Measurements from ENCODE around the gene FBXO34.

DNA sequence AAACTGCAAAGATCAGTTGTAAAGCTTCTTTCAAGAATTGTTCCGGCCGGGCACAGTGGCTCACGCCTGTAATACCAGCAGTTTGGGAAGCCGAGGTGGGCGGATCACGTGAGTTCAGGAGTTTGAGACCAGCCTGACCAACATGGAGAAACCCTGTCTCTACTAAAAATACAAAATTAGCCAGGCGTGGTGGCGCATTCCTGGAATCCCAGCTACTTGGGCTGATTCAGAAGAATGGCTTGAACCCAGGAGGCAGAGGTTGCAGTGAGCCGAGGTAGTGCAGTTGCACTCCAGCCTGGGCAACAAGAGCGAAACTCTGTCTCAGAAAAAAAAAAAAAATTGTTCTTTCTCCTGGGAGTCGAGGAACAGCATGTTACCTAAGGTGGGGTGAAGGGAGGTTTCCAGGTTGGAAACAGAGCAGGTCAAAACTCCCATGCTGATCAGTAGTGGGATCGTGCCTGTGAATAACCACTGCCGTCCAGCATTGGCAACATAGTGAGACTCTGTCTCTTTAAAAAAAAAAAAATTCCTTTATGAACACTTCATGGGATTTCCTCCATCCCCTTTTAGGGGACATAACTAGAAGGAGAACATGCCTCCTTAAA is 13.9 kb downstream of the FBXO34 start:
- TF ChIP-seq CTCF (IDR thresholded peaks at IDR 0.05; ENCODE audit: insufficient read depth, low read length, poor library complexity, severe bottlenecking) (no peak), EZH2phosphoT487 (conservative IDR thresholded peaks at IDR 0.05; ENCODE audit: low read length) (no peak)
